Endothelial cell of umbilical vein (primary cell): Measurements from ENCODE around the gene PDE11A. TPM values are rescaled to one million over a fixed set of nuclear protein-coding genes. Genes with fewer than 3 reads are reported as not detected.

Source experiments
- BruUV-seq: library from RNA; stranded (reverse); fragments of 400-500 nt; replicated peaks from 2 replicates; lab custom pipeline; 2021; lab: Mats Ljungman, UMichigan
- CTCF ChIA-PET: fragments of 300-600, 350-600 bp; sonication (Branson Sonifier 250); formaldehyde crosslinking; loops from one replicate; lab custom pipeline; 2021; ENCODE audit warnings: antibody characterized with exemption, inconsistent platforms; lab: Charles Lee
- POLR2A ChIA-PET: fragments of 300-600, 350-600 bp; sonication (Branson Sonifier 250); formaldehyde crosslinking; loops from one replicate; lab custom pipeline; 2021; ENCODE audit warnings: antibody characterized with exemption, inconsistent platforms; lab: Charles Lee
- DNase-seq: peaks from one replicate; pipeline ENCODE4 v3.0.0-alpha.2; 2011; ENCODE audit warnings: low read depth, low spot score
- FAIRE-seq: peaks from 2 replicates; lab custom pipeline; 2011; peaks lifted over from hg19 to GRCh38; lab: Jason Lieb, UNC
- H2AFZ ChIP-seq: 2 replicates; pipeline ENCODE4 v1.6.0; 2012; ENCODE audit warnings: low read depth, low read length, control low read depth, inconsistent platforms
- H3K27ac ChIP-seq: 2 replicates; pipeline ENCODE4 v1.5.1; 2011; ENCODE audit warnings: low read depth, mild to moderate bottlenecking, control low read depth, low read length, moderate library complexity; ENCODE audit not compliant: insufficient read depth
- H3K27me3 ChIP-seq, 2 experiments: 2 replicates each; pipeline versions ENCODE4 v1.6.0 to v1.6.1; 2011; ENCODE audit warnings: low read length in 2 of 2, mixed read lengths in 1 of 2; ENCODE audit not compliant: control insufficient read depth in 2 of 2, insufficient read depth in 2 of 2
- H3K36me3 ChIP-seq, 2 experiments: 2 replicates in 1 of 2; 3 replicates in 1 of 2; pipeline ENCODE4 v1.5.1; 2011; ENCODE audit warnings: low read length in 2 of 2, mild to moderate bottlenecking in 1 of 2, moderate library complexity in 1 of 2; ENCODE audit not compliant: control insufficient read depth in 2 of 2, insufficient read depth in 2 of 2; ENCODE audit errors: extremely low read depth in 1 of 2
- H3K4me1 ChIP-seq: 3 replicates; pipeline ENCODE4 v1.5.1; 2011; ENCODE audit warnings: mild to moderate bottlenecking, low read length; ENCODE audit not compliant: control insufficient read depth, insufficient read depth; ENCODE audit errors: extremely low read depth
- H3K4me2 ChIP-seq: 2 replicates; pipeline ENCODE4 v1.6.1; 2011; ENCODE audit warnings: low read length, control low read depth, mixed read lengths; ENCODE audit not compliant: insufficient read depth
- H3K4me3 ChIP-seq, 3 experiments: fragments of 200-600 bp in 1 of 3; sonication (generic), shearing (Covaris generic) in 1 of 3; replicated peaks in 1 of 3; 2 replicates each; pipeline ENCODE4 v1.5.1; 2011 to 2016; ENCODE audit warnings: control low read depth in 3 of 3, low read length in 3 of 3, mild to moderate bottlenecking in 2 of 3, inconsistent platforms in 1 of 3, low read depth in 1 of 3, moderate library complexity in 1 of 3; ENCODE audit not compliant: insufficient read depth in 1 of 3
- H3K79me2 ChIP-seq: 2 replicates; pipeline ENCODE4 v1.6.0; 2012; ENCODE audit warnings: low read length, inconsistent platforms; ENCODE audit not compliant: control insufficient read depth, insufficient read depth
- H3K9ac ChIP-seq: replicated peaks from 2 replicates; pipeline ENCODE3; 2011; ENCODE audit warnings: low read length, control low read depth; ENCODE audit not compliant: insufficient read depth; ENCODE audit errors: extremely low read depth
- H3K9me1 ChIP-seq: replicated peaks from 3 replicates; pipeline ENCODE4 v1.6.0; 2011; ENCODE audit warnings: mild to moderate bottlenecking, low read length; ENCODE audit not compliant: control insufficient read depth, insufficient read depth; ENCODE audit errors: extremely low read depth
- H3K9me3 ChIP-seq: replicated peaks from 2 replicates; pipeline ENCODE4 v1.5.1; 2012; ENCODE audit warnings: low read length, inconsistent platforms; ENCODE audit not compliant: control insufficient read depth, insufficient read depth
- H4K20me1 ChIP-seq: replicated peaks from 2 replicates; pipeline ENCODE3; 2011; ENCODE audit warnings: mild to moderate bottlenecking, low read length; ENCODE audit not compliant: control insufficient read depth, insufficient read depth; ENCODE audit errors: extremely low read depth
- CTCF ChIP-seq, 2 donors: IDR thresholded peaks; 1 replicate in 1 of 2; 2 replicates in 1 of 2; pipeline ENCODE4 v1.5.1; 2011; ENCODE audit warnings: low read length in 2 of 2, mild to moderate bottlenecking in 2 of 2, moderate library complexity in 2 of 2, control low read depth in 1 of 2, inconsistent platforms in 1 of 2, low read depth in 1 of 2; ENCODE audit not compliant: insufficient read depth in 1 of 2; ENCODE audit errors: extremely low read depth in 1 of 2
- EZH2 ChIP-seq: IDR thresholded peaks from 2 replicates; pipeline ENCODE4 v1.6.1; 2012; ENCODE audit warnings: borderline replicate concordance, low read depth, mild to moderate bottlenecking, moderate library complexity, low read length, inconsistent platforms; ENCODE audit not compliant: severe bottlenecking
- FOS ChIP-seq: IDR thresholded peaks from 2 replicates; pipeline ENCODE4 v1.6.1; 2011; ENCODE audit warnings: mild to moderate bottlenecking, low read length, moderate library complexity, borderline replicate concordance; ENCODE audit not compliant: insufficient read depth
- GATA2 ChIP-seq: IDR thresholded peaks from 2 replicates; pipeline ENCODE4 v1.7.0; 2011; ENCODE audit warnings: low read depth, mild to moderate bottlenecking, moderate library complexity, mixed read lengths, low read length; ENCODE audit not compliant: insufficient read length, insufficient read depth
- JUN ChIP-seq: IDR thresholded peaks from 2 replicates; pipeline ENCODE4 v1.6.1; 2011; ENCODE audit warnings: borderline replicate concordance, low read depth; ENCODE audit not compliant: insufficient read length, insufficient read depth
- MAX ChIP-seq: IDR thresholded peaks from 2 replicates; pipeline ENCODE4 v1.6.1; 2011; ENCODE audit not compliant: insufficient read depth, insufficient read length
- MYC ChIP-seq: IDR thresholded peaks from one replicate; pipeline ENCODE4 v1.6.1; 2011; ENCODE audit warnings: mild to moderate bottlenecking, low read depth, low read length
- POLR2A ChIP-seq: IDR thresholded peaks from 2 replicates; pipeline ENCODE4 v1.6.1; 2012; ENCODE audit warnings: low read depth, mild to moderate bottlenecking, control low read depth, low read length
- POLR2AphosphoS5 ChIP-seq: IDR thresholded peaks from 2 replicates; pipeline ENCODE4 v1.6.1; 2012; ENCODE audit warnings: low read depth, mild to moderate bottlenecking, control low read depth, low read length, moderate library complexity; ENCODE audit not compliant: insufficient read depth
- dilution Hi-C: fragments of 300-500 bp; cut with MboI; formaldehyde crosslinking; loops from one replicate; pipeline ENCODE4 v1.15.0; 2019; ENCODE audit warnings: low sequenced_read_pairs; ENCODE audit not compliant: extremely low pct_ligation_motif_present
- intact Hi-C: fragments of 100-400 bp; cut with micrococcal nuclease; formaldehyde crosslinking; loops from one replicate; pipeline ENCODE4 v1.10.0; 2022
- polyA plus RNA-seq, 4 experiments: library from polyadenylated mRNA; depleted of rRNA in 3 of 4; stranded (reverse) in 3 of 4; unstranded in 1 of 4; fragments of >200 nt; gene quantifications; 2 replicates each; pipeline versions ENCODE4 v1.2.1 to v1.2.3, GENCODE V29; 2011 to 2012; ENCODE audit warnings: missing spikeins in 1 of 4
- total RNA-seq: library from RNA; stranded (reverse); gene quantifications from 2 replicates; pipeline ENCODE4 v1.2.3, GENCODE V29; 2021

PDE11A gene
- total and polyA plus RNA-seq, 2 donors (not counting 3 experiments of a cell fraction or from before 2014, with no cell fraction given), result 0.07 to 0.51 TPM

DNA sequence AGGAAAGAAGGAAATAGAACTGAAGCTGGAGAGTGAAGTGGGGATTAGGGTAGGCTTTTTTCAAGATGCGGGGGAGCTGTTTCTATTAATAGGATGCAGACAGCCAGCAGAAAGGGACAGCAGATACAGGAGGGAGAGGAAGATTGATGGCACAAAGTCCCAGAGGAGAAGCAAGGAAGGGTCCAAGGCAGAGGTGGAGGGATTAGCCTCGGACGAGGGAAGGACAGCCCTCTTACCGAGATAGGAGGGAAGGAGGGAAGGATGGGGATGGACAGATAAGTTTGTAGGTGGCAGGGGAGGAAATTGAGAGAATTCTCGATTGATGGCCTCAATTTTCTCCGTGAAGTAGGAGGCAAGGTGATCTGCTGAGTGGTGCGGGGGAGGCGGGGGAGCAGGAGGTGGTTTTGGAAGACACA is 362.6 kb downstream of the PDE11A start:
- BruUV-seq, result no TSS peak
- ChIA-PET CTCF (interaction anchor here (1.5 kb wide), 1 partner anchor 11 kb away, joined by 3 read pairs; no protein-coding TSS in a partner anchor), POLR2A (no interaction called here)
- Histone ChIP-seq H3K79me2 (no peaks in the 10 kb centered on the region), H3K9ac (no peak overlapping the region), H3K27ac (no peak overlapping the region), H4K20me1 (no peaks in the 10 kb centered on the region), H3K9me3 (no peaks in the 10 kb centered on the region), H2AFZ (no peak overlapping the region), H3K36me3 (no peaks in the 10 kb centered on the region), H3K4me3 (no peak overlapping the region), H3K9me1 (no peaks in the 10 kb centered on the region), H3K4me1 (no peaks in the 10 kb centered on the region), H3K27me3 (peaks cover 13 to 21% of the 10 kb centered on the region in 2 experiments), H3K4me2 (no peak overlapping the region)
- no peak for TF ChIP-seq MYC
- TF ChIP-seq POLR2A, result no peak
- no peak for TF ChIP-seq MAX
- TF ChIP-seq CTCF (IDR thresholded peaks at IDR 0.05; ENCODE audit: extremely low read depth in 1 of 2, insufficient read depth in 1 of 2, low read depth in 1 of 2, low read length in 2 of 2), result no peak
- TF ChIP-seq EZH2, result no peak
- no peak for TF ChIP-seq GATA2
- no peak for TF ChIP-seq FOS
- TF ChIP-seq JUN, result no peak
- no peak for TF ChIP-seq POLR2AphosphoS5
- FAIRE-seq (no peak), DNase-seq (no peak)
- dilution Hi-C loops (no loop called here), intact Hi-C loops (no loop called here)
